Measurements from ENCODE around the gene NDUFA12.

DNA sequence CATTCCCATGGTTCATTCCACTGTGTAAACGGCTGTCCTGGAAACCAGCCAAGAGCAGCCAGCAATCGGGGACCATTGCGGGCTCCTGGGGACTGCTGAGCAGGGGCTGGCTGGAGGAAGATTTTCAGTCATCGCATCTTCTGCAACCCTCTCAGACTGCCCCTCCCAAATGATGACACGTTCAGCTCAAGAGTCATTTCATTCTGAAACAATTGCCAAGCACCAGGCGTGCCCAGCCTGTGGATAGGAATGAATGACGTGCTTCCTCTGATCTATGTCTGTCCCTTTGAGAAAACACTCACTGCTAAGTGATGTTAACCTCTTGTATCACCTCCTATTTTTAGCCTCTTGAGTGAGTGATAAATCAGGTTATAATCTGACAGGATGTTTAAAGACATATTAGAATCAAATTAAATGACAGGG is 62.0 kb downstream of the NDUFA12 start:
- TF ChIP-seq, protein P1, sequence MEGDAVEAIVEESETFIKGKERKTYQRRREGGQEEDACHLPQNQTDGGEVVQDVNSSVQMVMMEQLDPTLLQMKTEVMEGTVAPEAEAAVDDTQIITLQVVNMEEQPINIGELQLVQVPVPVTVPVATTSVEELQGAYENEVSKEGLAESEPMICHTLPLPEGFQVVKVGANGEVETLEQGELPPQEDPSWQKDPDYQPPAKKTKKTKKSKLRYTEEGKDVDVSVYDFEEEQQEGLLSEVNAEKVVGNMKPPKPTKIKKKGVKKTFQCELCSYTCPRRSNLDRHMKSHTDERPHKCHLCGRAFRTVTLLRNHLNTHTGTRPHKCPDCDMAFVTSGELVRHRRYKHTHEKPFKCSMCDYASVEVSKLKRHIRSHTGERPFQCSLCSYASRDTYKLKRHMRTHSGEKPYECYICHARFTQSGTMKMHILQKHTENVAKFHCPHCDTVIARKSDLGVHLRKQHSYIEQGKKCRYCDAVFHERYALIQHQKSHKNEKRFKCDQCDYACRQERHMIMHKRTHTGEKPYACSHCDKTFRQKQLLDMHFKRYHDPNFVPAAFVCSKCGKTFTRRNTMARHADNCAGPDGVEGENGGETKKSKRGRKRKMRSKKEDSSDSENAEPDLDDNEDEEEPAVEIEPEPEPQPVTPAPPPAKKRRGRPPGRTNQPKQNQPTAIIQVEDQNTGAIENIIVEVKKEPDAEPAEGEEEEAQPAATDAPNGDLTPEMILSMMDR (IDR thresholded peaks at IDR 0.05; ENCODE audit: insufficient read depth, low read length): no peak
- TF ChIP-seq POLR2AphosphoS5 (IDR thresholded peaks at IDR 0.05; ENCODE audit: low read depth): no peak
